T follicular helper cell (primary cell): Measurements from ENCODE around the gene EME1.

Source experiments
- DNase-seq: peaks from one replicate; pipeline ENCODE4 v3.0.0-alpha.2; 2020; ENCODE audit warnings: low read depth

The EME1 gene

DNA sequence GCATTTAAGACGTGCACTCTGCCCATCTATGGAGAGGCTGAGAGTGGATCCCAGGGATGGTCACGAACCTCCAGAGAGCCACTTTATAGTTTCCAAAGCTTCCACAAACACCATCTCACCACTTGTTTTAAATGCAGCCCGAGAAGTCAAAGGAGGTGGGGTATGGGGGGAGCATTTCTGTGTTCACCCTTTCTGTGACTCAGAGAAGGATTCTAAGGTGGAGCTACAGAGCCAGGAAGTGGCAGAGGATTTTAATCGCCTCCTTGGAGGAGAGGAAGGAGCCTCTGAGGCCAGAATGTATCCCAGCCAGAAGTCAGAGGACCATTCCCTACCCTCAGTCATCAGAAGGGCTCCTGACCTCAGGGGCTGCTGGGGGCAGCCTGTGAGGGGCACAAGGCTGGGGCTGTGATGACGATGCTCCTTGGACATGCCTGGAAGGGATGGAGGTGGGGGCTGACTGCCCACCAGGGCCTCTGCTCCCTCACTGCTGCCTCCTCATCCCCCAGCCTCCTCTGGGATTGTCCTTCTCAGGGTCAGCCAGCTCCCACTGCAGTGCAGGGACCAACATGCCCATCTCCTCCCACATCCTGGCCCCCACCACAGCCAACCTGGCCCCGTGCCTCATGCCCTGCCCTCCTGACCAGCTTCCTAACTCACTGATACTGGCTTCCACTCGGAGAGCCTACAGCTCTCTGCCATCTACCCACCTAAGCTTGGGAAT is 24.3 kb upstream of the EME1 start:
- no peak for DNase-seq

DNA sequence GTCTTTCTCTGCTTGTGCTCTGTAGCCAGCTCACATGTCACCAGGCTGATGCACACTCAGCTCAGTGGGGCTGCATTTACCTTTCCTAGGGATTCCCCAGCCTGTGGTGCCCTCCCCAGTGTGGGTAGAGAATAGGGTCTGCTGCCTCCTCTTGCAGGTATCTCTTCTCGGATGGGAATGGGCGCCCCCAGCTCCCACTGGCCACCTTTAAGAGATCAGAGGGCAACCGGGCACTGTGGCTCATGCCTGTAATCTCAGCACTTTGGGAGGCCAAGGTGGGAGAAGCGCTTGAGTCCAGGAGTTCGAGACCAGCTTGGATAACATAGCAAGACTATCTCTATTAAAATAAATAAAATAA is 23.8 kb upstream of the EME1 start:
- no peak for DNase-seq

DNA sequence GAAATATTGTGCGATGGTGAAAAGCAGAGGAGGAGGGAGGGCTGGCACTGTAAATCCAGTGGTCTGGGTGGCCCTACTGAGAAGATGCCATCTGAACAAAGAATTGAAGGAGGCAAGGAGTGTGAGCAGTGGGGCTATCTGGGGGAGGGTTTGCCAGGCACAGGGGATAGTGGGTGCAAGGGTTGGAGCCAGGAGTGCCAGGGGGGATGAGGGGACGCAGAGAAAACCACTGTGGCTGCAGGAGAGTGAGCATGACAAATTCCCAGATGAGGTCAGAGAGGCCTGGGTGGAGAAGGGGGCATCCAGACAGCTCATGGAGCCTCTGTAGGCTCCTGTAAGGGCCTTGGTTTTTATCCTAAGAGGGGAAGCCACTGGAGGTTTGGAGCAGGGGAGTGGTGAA is 22.3 kb upstream of the EME1 start:
- no peak for DNase-seq

DNA sequence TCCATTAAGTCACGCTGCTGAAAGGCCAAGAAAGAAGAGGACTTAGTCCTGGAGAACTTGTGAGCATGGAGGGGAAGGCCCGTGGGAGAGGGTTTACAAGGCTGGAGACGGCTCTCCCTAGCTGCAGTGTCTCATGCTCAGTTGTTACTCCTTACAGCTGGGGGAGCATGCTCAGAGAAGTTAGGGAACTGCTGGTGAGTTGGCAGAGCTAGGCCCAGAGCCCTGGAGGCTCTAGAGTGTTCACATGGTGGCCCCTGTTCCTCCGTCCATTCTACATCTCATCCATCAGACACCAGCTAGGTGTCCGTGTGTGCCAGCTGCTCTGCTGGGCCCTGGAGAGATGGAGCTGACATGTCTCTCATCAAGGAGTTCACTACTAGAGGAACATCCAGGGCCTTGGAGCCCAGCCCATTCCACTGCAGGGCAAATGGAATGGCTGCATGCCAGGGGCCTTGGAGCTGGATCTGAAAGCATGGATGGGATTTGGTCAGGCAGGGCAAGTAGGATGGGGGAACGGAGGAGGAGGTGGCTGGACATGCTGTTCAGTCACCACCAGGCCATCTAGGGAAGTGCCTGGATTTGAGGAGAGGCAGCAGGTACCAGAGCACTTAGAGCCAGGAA is 20.8 kb upstream of the EME1 start:
- DNase-seq = no peak

DNA sequence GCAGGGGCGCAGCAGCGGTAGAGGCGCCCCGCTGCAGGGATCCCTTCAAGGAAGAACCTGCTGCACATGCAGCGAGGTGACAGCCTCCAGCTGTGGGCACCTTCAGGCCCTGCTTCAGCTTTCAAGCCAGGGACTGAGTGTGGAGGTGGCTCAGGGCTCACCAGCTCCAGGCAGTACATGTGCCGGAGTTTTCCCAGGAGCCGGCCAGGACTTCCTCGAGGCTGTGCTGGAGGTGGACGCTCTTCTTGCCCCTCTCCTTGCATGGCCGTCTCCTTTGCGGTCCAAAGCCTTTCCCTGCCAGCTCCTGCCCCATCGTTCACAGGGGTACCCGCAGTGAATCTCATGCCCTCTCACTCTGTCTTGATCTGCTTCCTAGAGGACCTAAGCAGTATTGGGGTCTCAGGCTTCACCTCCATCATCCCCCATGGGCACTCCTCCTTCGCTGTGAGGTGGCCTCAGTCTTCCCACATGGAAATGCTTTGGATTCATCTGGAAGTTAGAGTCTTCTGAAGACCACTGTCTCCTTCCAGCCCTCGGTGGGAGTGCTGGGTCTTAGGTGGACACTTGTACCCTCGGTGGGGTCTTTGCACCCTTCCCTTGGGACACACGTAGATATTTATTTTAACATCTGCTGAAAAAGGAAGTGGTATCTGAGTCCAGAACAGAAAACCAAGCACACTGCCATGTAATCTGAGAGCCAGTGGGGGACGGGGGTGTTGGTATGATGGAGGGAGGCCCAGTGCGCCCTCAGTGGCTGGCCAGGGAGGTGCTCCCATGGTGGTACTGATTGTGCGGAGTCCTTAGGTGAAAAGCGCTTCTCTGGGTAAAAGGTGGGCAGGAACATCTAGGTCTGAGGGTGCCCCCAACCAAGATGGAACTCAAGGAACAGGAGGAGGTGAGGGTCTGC is 20.1 kb upstream of the EME1 start:
- DNase-seq = no peak

DNA sequence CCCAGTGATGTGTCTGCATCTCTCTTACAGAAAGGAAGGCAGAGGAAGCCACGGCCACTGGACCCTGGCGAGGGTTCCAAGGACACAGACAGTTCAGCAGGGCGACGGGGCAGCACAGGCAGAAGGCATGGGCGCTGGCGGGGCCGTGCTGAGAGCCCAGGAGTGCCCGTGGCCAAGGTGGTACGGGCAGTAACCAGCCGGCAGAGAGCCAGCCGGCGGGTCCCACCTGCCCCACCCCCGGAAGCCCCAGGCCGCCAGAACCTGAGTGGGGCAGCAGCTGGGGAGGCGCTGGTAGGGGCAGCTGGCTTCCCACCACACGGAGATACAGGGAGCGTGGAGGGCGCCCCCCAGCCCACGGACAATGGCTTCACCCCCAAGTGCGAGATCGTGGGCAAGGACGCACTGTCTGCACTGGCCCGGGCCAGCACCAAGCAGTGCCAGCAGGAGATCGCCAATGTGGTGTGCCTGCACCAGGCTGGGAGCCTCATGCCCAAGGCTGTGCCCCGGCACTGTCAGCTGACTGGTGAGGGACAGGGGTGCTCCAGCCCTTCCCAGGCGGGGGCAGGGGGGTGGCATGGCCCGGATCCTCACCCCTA is 19.3 kb upstream of the EME1 start:
- DNase-seq = no peak

DNA sequence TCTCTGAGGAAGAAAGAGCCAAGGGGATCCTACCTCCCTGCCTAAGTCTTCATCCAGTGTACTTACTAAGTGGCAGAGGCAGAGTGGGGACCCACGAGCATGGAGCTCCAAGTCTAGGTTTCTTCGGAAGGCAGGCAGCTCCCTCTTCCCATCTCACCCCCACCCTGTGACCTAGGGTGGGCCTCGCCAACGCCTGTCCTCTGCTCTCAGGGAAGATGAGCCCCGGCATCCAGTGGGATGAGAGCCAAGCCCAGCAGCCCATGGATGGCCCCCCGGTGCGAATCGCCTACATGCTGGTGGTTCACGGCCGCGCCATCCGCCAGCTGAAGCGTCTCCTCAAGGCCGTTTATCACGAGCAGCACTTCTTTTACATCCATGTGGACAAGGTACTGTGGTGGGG is 18.8 kb upstream of the EME1 start:
- DNase-seq = no peak

DNA sequence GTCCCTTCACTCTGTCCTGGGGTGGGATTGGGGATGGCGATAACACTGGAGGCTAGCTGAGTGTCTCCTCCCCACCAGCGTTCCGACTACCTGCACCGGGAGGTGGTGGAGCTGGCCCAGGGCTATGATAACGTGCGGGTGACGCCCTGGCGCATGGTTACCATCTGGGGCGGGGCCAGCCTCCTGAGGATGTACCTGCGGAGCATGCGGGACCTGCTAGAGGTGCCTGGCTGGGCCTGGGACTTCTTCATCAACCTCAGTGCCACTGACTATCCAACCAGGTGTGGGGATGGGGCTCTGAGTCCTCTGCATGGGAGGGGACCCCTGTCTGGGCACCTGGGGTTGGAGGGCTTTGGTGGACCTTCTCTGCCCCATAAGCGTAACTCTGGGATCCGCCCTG is 18.3 kb upstream of the EME1 start:
- no peak for DNase-seq

DNA sequence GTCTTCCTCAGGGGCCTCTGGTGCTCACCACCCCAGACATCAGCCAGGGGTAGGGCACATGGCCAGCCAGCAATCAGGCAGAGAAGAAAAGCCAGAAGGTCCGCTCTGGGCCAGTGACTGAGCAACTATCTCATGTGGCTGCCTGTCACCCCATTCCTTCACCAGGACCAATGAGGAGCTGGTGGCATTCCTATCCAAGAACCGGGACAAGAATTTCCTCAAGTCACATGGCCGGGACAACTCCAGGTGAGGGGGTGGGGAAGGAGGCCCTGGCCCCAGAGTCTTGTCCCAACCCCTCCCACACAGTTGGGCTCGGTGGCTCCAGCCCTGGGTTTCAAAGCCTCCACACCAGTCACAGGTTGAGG is 17.7 kb upstream of the EME1 start:
- no peak for DNase-seq

DNA sequence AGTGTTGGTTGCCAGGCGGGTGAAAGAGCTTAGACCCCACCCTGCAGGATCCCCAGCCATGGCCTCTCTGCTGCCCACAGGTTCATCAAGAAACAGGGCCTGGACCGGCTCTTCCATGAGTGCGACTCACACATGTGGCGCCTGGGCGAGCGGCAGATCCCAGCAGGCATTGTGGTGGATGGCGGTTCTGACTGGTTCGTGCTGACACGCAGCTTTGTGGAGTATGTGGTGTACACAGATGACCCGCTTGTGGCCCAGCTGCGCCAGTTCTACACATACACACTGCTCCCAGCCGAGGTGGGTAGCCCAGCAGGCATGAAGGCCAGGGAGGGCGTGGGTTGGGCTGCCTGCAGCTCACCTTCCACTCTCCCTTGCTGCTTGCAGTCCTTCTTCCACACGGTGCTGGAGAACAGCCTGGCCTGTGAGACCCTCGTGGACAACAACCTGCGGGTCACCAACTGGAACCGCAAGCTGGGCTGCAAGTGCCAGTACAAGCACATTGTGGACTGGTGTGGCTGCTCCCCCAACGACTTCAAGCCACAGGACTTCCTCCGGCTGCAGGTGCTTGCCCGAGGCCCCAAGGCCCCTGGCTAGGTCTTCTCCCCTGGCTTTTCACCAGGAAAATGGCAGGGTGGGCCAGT is 17.2 kb upstream of the EME1 start:
- no peak for DNase-seq

DNA sequence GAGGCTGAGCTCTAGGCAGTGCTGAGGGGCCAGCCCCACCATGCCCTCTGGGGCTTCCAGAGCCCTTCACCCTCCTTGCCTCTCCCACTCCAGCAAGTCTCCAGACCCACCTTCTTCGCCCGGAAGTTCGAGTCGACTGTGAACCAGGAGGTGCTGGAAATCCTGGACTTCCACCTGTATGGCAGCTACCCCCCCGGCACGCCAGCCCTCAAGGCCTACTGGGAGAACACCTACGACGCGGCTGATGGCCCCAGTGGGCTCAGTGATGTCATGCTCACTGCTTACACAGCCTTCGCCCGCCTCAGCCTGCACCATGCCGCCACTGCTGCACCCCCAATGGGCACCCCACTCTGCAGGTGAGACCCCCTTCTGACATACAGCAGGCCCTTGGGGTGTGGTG is 16.6 kb upstream of the EME1 start:
- no peak for DNase-seq

DNA sequence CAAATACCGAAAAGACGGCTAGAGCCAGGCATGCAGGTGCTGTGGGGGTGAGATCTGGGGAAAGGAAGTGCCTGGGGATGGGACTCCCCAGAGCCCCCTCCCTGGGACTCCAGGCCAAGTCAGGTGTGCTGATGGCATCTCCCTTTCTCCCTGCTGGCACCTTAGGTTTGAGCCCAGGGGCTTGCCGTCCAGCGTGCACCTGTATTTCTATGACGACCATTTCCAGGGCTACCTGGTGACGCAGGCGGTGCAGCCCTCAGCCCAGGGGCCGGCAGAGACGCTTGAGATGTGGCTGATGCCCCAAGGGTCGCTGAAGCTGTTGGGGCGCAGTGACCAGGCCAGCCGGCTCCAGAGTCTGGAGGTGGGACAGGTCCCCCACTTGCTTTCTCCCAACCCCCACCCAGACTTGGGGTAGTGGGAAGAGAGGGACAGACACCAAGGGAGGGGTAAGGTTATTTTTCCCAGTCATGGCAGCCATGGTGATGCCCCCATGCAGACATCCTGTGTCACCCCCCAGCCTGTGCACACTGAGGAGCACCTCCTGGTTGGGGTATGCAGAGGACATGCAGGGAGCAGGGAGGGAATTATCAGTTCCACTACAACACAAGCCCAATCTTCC is 16.0 kb upstream of the EME1 start:
- no peak for DNase-seq

DNA sequence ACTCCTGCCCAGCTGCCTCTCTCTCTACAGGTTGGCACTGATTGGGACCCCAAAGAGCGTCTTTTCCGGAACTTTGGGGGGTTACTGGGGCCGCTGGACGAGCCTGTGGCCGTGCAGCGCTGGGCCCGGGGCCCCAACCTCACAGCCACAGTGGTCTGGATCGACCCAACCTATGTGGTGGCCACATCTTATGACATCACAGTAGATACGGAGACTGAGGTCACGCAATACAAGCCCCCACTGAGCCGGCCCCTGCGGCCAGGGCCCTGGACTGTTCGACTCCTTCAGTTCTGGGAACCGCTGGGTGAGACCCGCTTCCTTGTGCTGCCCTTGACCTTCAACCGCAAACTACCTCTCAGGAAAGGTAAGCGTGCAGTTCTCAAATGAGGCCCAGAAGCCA is 14.9 kb upstream of the EME1 start:
- DNase-seq = no peak

DNA sequence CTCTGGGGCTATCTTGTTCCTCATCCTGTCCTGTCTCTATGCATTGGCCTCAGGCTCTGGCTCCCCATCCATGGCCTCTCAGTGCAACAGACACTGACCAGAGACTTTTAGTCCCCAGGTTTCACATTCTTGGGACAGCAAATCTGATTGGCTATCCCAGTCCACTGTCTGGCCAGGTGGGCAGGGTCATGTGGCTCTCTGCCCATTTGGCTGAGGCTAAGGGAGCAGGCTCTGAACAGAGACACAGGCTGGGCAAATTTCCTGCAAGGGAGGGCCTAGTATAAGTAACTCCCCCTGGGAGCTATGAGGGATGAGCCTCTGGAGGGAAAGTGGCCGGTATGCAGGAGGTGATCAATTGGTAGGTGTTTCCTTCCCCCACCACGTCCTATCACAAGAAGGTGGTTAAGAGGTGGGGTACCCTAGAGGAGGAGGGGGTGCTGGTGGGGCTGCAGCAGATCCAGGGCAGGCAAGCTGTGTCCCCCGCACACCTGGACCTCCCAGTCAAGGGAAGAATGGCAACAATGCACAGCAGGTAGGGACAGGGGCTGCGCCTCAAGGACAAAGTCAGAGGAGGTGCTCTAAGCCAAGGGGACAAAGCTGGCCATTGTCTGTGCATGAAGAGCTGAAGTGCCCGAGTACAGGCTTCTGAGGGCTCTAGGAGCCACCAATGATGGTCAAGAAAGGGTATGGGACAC is 13.9 kb upstream of the EME1 start:
- no peak for DNase-seq

DNA sequence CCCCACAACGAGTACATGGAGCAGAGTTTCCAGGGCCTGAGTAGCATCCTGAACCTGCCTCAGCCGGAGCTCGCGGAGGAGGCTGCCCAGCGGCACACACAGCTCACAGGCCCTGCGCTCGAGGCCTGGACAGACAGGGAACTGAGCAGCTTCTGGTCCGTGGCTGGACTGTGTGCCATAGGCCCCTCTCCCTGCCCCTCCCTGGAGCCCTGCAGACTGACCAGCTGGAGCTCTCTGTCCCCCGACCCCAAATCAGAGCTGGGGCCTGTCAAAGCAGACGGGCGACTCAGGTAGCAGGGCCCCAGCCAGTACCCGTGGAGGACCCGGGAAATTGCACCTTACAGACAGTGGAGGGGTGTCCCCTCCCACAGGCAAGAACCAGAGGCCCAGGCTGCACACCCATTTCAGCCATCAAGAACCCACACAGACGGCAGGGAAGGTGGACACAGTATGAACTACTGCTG is 13.0 kb upstream of the EME1 start:
- no peak for DNase-seq

DNA sequence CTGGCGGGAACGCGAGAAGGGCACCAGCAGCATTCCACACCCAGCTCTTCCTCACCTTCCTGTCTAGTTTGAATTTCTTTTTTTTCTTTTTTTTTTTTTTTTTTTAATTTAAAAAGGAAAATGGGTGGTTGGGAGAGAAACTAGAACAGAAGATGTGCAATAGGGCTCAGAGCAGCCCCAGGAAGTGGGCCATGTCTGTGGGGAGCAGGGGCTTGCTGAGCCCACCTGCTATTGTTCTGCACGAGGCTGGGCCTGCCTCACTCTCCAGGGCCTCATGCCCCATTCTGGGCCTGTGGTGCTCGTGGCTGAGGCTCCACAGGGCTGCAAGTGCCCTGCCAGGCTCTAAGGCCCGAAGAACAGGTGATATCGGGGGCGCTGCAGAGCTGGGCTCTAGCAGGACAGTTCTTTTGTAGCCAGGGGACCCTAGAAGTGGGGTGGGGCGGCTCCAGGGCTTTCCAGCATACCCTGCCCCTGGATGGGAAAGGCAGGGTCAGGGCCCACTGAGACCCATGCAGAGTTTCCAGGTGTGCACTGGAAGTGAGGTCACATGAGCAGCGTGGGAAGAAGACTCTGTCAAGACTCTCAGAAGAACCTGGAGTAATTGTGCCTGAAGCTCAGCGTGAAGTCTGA is 12.4 kb upstream of the EME1 start:
- DNase-seq = no peak

DNA sequence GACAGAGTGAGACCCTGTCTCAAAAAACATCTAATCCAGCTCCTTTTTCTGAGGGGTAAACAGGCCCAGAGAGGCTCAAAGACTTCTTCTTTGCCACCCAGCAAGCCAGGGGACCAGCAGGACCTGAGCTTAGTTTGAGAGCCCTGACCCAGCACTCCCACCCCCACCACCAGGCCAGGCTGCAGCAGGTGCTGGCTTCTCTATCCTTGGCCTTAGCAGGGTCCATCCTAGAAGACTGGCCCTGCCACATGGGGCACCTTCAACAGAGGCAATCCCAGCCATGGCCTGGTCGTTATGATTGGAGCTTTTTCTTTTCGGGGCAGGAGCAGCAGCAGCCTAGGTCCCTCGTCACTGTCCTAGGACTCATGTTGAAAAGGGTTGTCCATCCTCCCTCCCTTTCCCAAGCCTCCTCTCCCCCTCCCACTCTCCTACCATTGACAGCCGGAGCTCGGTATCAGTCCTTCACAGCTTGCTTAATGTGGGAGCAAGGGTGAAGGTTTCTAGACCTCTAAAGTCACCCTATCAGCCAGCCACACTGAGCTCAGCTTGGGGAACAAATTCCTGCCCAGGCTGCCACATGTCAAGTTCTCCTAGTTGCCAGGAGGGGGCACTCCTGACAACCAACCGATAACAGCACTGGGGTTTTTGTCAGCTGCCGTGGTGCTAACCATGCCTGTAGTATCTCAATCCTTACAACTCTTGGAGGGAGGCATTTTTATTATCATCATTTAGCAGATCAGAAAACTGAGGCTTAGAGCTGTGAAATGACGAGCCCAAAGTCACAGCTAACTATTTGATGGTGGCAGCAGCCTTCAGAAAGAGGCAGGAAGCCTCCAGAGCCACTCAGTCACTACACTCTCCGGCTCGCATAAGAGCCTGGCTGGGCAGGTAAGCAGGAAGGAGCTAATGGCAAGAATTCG is 11.2 kb upstream of the EME1 start:
- peak; percentile 29 for DNase-seq

DNA sequence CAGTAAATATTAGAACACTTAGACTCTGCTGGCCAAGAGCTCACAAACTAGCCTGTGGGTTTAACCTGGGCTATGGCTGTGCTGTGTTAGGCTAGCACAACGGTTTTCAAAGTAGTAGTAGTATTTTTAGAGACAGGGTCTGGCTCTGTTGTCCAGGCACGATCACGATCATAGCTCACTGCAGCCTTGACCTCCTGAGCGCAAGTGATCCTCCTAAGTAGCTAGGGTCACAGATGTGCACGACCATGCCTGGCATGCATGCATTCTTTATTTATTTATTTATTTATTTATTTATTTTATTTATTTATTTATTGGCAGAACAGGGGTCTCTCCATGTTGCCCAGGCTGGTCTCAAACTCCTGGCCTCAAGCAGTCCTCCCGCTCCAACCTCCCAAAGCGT is 10.4 kb upstream of the EME1 start:
- DNase-seq = no peak

DNA sequence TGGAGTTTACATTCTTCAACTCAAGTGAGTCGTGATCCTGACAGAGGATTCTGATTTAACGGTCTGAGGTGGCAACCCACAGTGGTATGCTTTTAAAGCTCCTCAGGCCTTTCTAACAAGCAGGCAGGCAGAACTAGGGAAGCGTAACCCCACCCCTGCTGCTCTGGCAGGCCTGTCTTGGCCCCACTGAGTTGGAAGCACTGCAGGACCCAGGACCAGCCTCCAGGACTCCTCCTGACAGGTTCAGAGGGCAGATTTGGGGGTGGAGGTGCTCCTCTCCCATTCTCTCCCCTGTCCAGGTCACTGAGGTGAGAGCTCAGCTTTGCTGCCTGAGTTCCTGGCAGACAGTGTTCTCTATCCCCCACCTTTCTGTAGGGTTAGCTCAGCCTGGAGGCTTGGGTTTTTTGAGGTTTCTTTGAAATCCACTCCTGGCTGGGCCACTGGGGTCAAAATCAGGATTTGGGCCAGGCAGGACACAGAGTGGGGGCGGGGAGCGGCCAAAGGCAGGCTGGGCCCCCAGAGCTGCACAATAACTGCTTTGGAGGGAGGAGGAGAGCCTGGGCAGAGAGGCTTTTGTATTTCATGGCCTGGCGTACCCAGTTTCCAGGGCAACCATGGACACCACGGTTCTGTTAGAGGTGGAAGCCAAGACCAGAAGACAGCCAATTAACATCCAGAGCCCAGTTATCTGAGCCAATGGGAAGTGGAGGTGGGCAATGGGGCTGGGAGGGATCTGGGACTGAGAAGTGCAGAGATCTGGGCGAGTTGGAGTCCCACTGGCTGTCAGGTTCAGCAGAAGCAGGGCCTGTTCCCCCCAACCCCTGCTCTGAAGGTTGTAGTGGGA is 9.6 kb upstream of the EME1 start:
- no peak for DNase-seq
